Measurements from ENCODE around the gene MZB1. TPM values are rescaled to one million over a fixed set of nuclear protein-coding genes. Genes with fewer than 3 reads are reported as not detected.

Gene MZB1, protein sequence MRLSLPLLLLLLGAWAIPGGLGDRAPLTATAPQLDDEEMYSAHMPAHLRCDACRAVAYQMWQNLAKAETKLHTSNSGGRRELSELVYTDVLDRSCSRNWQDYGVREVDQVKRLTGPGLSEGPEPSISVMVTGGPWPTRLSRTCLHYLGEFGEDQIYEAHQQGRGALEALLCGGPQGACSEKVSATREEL
- 0.18 TPM in 1 of 2 replicates, not detected in the other for total RNA-seq (ENCODE audit: low replicate concordance)

DNA sequence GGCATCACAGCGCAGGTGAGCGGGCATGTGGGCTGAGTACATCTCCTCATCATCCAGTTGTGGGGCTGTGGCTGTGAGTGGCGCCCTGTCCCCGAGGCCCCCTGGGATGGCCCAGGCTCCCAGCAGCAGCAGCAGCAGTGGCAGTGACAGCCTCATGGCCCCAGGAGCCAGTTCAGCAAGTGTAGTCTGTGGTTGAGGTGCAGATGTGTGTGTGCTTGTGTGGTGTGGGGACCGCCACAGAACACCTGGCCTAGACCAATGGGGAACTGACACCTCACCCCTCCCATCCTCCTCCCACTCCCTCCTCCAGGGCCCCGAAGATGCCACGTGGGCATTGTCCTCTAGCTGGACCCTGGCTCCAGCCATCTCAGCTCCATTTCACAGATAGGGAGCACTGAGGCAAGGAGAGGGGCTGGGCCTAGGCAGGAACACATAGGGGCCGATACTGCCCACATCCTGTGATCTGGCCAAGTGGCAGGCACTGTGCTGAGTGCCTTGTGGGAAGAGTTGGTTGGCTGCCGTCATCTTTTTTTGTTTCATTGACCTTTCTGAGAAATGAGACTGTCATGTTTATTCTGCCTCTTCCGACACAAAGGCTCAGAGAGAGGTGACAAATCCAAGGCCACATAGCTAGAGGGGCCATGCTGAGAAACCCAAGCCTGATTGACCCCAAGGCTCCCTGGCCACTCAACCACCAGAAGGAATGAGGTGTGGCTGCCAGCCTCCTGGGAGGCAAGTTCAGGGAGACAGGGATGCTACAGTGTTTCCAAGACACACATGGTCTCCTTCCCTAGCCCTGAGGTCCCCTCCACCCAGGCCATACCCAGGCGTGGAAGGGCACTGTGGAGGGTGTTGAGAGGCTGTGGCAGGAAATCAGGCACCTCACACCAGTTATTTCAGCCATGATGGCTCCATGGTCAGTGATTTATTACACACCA is at the start of gene MZB1:
TSS of gene MZB1 (minus strand) at position 213 of the 938 bp plus-strand sequence. CDS start at position 156, 57 bp downstream.
- H3K4me3 ChIP-seq (ENCODE audit: low read depth, low read length): no peak within 1 kb of the TSS
- no peak for DNase-seq (ENCODE audit: low read depth)
- TF ChIP-seq, protein P1, sequence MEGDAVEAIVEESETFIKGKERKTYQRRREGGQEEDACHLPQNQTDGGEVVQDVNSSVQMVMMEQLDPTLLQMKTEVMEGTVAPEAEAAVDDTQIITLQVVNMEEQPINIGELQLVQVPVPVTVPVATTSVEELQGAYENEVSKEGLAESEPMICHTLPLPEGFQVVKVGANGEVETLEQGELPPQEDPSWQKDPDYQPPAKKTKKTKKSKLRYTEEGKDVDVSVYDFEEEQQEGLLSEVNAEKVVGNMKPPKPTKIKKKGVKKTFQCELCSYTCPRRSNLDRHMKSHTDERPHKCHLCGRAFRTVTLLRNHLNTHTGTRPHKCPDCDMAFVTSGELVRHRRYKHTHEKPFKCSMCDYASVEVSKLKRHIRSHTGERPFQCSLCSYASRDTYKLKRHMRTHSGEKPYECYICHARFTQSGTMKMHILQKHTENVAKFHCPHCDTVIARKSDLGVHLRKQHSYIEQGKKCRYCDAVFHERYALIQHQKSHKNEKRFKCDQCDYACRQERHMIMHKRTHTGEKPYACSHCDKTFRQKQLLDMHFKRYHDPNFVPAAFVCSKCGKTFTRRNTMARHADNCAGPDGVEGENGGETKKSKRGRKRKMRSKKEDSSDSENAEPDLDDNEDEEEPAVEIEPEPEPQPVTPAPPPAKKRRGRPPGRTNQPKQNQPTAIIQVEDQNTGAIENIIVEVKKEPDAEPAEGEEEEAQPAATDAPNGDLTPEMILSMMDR (IDR thresholded peaks at IDR 0.05; ENCODE audit: insufficient read depth, low read length): no peak

DNA sequence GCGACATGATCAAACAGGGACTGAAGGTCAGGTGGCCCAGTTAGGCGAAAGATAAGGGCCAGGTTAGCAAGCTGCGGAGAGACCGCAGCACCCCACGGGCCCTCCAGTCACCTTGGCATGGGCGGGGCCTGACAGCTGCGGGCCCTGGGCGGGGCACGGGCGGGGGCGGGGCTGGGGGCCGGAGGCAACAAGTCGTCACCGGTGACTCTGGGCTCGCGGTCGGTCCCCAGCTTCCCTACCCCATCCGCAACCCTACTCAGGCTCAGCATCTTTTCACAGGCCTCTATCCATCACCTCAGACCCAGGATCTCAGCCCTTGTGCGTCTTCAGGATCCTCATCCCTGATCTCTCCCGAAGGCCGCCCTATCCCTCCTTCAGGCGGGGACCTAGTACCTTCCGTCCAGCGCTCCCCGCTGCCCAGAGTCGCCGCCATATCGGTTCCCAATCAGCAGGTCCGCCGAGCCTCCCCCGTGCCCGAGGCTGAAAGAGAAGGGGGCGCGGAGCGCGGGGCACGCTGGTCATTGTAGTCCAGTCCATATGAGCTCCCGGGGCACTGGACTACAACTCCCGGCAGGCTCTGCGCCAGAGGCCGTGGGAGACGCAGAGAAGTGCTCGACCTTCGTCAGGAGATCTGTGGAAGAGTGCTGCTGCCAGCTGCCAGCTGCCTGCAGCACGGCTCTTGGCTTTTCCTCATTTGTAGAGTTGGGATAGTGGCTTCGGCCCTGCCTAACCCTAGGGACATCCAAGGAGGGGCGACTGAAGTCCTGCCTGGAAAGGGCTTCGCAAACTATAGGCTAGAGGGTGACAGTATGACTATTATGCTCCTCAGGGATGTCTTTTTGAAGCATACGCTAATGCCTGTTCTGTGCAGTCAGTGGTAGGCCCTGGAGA is 49.5 kb upstream of the MZB1 start, which contains the start of gene DNAJC18:
TSS of gene DNAJC18 (minus strand) at position 513 of the 891 bp plus-strand sequence. CDS start at position 433, 80 bp downstream.
- TF ChIP-seq, protein P1 (IDR thresholded peaks at IDR 0.05; ENCODE audit: insufficient read depth, low read length): no peak
- DNase-seq (ENCODE audit: low read depth): peak; percentile 90
- H3K4me3 ChIP-seq (ENCODE audit: low read depth, low read length): peak within 1 kb of the TSS; percentile 97

DNA sequence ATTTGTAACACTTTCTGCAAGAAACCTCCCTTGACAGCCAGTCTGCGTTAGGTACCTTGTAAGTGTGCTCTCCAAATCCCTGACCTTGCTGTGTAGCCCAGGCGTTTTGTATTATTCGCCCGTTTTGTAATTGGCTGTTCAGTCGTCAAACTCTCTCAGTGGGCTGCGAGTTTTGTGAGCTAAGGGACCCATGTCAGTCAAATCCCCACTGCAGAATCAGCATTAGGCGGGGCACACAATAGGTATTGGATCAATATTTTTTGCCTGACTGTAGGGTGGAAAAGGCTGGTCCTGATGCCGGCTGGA is 48.9 kb upstream of the MZB1 start:
- TF ChIP-seq, protein P1 (IDR thresholded peaks at IDR 0.05; ENCODE audit: insufficient read depth, low read length): no peak
- DNase-seq (ENCODE audit: low read depth): no peak

DNA sequence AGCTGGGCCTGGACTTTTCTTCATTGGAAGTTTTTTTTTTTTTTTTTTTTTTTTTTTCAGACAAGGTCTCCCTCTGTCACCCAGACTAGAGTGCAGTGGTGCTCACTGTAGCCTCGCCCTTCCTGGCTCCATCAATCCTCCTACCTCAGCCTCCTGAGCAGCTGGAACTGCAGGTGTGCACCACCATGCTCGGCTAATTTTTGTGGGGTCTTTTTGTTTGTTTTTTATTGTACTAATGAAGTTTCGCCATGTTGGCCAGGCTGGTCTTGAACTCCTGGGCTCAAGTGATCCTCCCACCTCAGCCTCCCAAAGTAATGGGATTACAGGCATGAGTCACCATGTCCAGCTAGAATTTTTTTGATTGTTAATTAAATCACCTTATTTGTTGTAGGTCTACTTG is 46.0 kb upstream of the MZB1 start:
- no peak overlapping the region for H3K4me3 ChIP-seq (ENCODE audit: low read depth, low read length)
- TF ChIP-seq, protein P1 (IDR thresholded peaks at IDR 0.05; ENCODE audit: insufficient read depth, low read length): no peak
- no peak for DNase-seq (ENCODE audit: low read depth)

More for the DNA sequence above, 48.9 kb upstream of the MZB1 start:
- peak overlapping the region; percentile 97 for H3K4me3 ChIP-seq (ENCODE audit: low read depth, low read length)

DNA sequence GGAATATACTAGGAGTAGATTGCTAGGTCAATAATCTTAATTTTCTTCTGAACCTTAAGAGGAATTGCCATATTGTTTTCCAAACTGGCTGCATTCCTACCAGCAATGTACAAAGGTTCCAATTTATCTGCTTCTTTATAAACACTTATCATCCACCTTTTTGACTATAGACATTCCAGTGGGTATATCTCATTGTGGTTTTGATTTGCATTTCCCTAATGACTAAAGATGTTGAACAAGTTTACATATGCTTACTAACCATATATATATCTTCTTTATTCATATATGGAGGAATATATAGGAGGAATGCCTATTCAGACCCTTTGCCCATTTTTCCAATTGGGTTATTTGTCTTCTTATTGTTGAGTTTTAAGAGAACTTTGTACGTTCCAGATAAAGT is 42.0 kb upstream of the MZB1 start:
- DNase-seq (ENCODE audit: low read depth): no peak
- TF ChIP-seq, protein P1 (IDR thresholded peaks at IDR 0.05; ENCODE audit: insufficient read depth, low read length): no peak
- H3K4me3 ChIP-seq (ENCODE audit: low read depth, low read length): no peak overlapping the region

DNA sequence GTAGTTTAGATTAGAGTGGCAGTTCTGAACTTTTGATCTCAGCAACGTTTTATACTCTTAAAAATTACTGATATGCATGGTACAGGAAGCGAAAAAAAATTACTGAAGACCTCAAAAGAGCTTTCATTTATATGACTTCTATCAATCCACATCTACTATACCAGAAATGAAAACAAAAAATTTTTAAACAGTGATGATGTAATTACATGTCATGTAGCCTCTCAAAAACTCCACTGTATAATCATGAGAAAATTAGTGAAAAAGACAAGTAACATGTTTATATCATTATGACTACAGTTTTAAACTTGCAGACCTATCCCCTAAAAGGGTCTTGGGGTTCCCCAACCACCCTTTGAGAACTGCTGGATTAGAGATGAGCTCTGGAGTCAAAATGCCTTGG is 40.3 kb upstream of the MZB1 start:
- TF ChIP-seq, protein P1 (IDR thresholded peaks at IDR 0.05; ENCODE audit: insufficient read depth, low read length): no peak
- DNase-seq (ENCODE audit: low read depth): no peak
- no peak overlapping the region for H3K4me3 ChIP-seq (ENCODE audit: low read depth, low read length)
